Measurements from ENCODE around the gene HCN3.

GRCh38 chr1:155307247-155307740 lies 30.0 kb downstream of the HCN3 start:
- TF ChIP-seq CTCF (IDR thresholded peaks at IDR 0.05) (no peak), POLR2A (IDR thresholded peaks at IDR 0.05) (no peak), EP300 (IDR thresholded peaks at IDR 0.05) (no peak)
